GM19324 (cell line): ENCODE results near the gene LTB4R.
"Not testable (repeated sequence)": the region's sequence is repeated elsewhere in the genome, so short reads cannot be mapped to it uniquely, and the experiment has no call there.

Experiments
- ATAC-seq: cut with Tn5 transposase; IDR thresholded peaks from one replicate; pipeline ENCODE4 v1.9.1; 2021; ENCODE audit warnings: mild to moderate bottlenecking, moderate library complexity; ENCODE audit not compliant: unreplicated experiment, low FRiP score

The LTB4R gene

GRCh38 chr14:24317141-24317928, 6.0 kb downstream of the LTB4R start:
- ATAC-seq = no peak

GRCh38 chr14:24321212-24321975, 10.1 kb downstream of the LTB4R start:
- ATAC-seq = no peak

GRCh38 chr14:24322672-24323071, 11.4 kb downstream of the LTB4R start:
- no peak for ATAC-seq

DNA sequence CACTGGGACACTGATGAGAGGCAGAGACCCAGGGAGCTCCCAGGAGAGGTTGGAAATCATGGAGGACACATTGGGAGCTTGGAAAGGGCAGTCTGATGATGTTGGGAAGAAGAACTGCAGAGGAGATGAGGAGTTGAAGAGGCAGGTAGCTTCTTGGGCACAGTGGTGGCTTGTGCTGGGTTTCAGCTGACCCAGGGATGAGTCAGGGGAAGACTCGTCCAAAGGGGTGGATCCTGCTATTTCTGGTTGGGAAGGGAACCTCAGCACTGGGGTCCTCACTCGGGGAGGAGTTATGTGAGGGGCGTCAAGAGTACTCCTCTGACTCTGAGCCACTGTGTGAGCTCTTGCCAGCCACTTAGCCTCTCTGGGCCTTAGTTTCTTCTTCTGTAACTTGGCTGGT, 12.0 kb downstream of the LTB4R start:
- no peak for ATAC-seq

GRCh38 chr14:24324024-24324423, 12.7 kb downstream of the LTB4R start:
- ATAC-seq = no peak

- ATAC-seq = no peak
Measured at GRCh38 chr14:24325041-24325530, 13.8 kb downstream of the LTB4R start.

GRCh38 chr14:24325963-24326362, 14.7 kb downstream of the LTB4R start:
- ATAC-seq = no peak

GRCh38 chr14:24327303-24327702, 16.0 kb downstream of the LTB4R start:
- ATAC-seq = no peak

GRCh38 chr14:24327914-24328313, 16.6 kb downstream of the LTB4R start:
- not testable (repeated sequence) for ATAC-seq

GRCh38 chr14:24329073-24329663, 17.9 kb downstream of the LTB4R start:
- ATAC-seq = no peak

GRCh38 chr14:24329736-24330135, 18.4 kb downstream of the LTB4R start:
- no peak for ATAC-seq

DNA sequence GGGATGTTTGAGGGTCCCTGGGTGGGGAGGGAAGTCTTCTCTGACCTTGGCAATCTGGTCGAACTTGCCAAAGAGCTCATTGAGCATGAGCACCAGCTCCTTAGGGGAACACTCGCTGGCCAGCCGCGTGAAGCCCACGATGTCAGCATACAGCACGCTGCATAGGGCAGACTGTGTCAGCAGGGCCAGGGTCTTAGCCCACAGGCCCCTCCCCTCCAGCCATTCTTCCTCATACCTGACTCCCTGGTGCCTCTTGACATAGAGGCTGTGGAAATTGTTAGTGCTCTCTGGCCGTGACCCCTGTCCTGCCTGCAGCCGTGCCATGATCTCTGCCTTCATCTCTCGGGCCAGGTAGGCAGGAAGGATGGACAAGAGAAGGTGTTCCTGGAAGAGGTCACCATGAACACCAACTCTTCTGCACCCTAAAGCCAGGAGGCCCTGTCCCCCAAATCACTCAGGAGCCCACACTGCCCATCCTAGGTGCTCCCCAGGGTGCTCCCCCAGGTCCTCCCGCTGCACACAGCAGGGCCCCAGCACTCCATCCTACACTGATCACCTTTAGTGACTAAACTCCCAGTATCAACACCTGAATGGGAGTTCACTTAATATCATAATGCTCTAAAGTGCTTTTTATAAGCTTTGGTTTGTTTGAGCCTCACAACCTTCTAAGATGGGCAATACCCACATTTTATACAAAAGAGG, 19.8 kb downstream of the LTB4R start:
- ATAC-seq = no peak

DNA sequence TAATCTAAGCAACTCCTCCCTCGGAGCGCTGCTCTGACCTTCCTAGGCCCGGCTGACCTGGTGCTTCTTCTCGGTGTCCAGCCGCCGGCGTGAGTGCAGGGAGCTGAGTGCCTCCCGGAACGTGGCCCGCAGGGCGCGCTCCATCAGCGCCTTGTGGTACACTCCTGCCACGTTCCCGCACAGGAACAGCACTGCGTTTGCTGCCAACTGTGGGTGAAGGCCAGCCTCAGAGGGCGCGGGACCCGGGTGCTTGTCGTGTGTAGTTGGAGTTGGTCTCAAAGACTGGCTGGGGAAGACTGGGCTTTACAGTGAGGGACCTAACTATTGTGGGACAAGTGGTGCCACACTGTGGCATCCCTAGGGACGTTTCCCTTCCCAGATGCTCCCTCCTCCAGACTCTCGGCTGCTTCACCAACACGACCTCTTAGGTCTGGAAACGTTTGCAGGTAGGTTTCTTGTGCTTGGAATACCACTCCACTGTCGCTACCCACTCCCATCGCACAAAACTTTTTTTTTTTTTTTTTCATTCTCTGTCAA, 20.5 kb downstream of the LTB4R start:
- ATAC-seq = no peak

DNA sequence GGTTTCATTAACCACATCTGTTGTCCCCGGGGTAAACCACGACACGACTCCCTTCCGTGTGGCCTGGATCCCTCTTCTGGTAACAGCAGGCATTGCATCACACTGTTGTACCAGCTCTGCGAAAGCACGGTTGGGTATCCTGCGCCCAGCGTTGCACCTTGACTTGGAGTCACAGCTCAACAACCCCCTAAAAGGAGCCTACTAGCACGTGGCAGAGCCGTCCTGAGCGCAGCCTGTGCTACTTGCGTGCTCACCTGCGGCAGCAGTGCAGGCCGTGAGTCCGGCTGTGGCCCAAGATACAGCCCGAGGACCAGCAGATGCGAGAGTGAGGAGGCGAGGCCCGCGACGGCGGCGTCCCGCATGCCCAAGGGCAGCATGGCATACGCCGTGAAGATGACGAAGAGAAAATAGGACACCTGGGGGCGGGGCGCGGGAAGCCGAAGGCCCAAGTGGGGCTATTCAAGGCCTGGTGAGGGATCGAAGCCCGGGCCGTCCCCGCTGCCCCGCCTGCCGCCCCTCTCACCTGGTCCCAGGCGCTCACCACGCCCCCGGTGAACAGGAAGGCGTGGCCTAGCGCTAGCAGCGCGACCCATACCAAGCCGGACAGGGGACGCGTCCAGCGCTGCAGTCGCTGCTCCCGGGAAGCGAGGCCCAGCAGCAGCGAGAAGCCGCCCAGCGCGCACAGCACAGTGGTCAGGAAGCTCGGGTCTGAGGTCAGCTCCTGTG, 21.1 kb downstream of the LTB4R start:
- peak; percentile 86 for ATAC-seq

DNA sequence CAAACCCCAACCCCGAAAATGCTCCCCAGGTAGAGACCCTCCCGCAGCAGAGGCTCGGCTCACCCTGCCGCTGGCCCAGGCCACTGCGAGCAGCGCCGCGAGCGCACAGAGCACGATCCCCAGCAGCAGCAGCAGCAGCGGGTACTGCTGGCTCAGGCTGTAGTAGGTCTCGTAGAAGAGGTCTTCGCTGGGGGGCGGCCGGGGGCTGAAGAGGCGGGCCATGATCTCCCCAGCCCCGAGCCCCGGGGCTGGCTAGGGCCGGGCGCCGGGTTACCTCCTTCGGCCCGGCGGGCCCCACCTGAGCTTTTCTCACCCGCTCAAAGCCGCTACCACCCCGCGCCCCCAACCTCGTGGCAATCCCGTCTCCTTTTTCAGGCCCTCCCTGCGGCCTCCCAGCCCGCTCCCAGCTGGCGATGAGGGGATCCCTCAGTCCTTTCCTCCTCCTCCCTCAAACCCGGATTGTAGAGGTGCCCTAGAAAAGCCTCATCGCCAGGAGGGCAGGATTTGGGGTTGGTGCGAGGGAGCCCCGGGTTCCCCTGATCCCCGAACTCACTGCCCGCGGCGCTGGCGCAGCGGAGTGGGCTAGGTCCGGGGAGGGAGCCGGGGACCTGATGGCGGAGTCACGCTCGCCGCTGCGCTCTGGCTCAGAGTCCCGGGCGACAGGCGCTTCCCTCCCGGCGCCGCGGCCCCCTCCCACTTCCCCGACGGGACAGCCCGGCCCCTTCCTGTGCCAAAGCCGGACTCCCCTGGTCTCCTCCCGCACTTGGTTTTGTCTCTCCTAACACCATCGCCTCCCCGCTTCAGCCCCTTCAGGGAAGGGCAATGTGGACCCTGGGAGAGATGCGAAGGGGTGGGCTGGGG, 23.4 kb downstream of the LTB4R start, which contains the start of gene ADCY4:
TSS of gene ADCY4 (minus strand) at position 641 of the 861 bp plus-strand sequence. CDS start at position 222, 419 bp downstream.
- no peak for ATAC-seq

GRCh38 chr14:24335461-24336171, 24.3 kb downstream of the LTB4R start:
- no peak for ATAC-seq

- no peak for ATAC-seq
Measured at GRCh38 chr14:24337144-24337823, 26.0 kb downstream of the LTB4R start.

DNA sequence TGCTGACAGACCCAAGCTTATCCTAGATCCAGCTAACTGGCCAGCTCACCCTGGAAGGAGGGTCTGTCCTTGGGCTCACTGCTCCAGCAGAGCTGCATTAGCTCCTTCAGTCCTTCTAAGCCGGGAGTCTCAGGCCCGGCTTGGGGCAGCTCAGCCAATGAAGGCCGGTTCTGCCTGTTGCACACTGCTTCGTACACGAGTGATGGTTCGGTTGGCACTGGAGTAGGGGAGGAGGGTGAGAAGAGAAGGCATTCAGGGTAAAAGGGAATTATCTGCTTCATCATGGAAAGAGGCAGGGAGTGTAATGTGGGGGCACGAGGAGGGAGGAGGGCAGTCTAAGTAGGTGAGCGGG, 26.5 kb downstream of the LTB4R start:
- no peak for ATAC-seq
